HG03135 (cell line): ENCODE results near the gene GPAM.
"Not testable (repeated sequence)": the region's sequence is repeated elsewhere in the genome, so short reads cannot be mapped to it uniquely, and the experiment has no call there.

Experiments
- ATAC-seq: cut with Tn5 transposase; IDR thresholded peaks from one replicate; pipeline ENCODE4 v1.9.1; 2021; ENCODE audit warnings: mild to moderate bottlenecking, moderate library complexity; ENCODE audit not compliant: unreplicated experiment

GPAM gene

DNA sequence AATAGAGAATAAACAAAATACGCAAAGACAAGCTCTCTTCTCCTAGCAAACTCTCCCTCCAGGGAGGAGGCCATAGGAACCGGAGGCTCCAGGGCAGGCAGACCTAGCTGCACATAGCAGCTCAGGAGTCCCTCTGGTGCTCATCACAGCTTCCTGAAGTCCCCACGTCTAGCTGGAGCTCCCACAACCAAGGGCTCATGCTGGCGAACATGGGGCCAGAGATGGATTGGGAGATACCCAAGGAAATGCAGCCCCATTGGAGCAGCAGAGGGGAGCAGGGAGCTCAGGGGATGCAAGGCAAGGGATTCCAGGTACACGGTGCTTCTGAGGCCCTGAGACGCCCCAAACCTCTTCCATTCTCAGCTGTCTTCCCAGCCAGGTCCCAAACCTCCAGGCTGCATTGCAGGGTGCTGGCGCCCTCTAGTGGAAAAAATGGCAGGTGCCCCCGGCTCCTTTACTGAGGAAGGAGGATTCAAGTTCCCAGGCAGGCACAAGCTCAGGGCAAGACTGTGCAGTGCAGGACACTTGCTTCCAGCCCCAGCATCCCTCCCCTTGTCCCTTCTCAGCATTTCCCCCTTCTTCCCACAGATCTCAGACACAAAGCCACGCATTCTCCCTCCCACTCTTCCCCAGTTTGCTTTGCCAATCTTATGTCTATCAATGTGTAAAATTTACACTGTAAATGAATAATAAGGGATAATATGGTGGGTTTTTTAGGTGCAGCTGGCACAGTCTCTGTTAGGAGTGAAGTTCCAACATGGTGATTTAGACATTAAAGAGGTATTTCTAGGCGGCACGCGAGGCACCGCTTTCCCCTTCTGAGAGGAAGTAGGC, 46.2 kb downstream of the GPAM start:
- peak; percentile 41 for ATAC-seq

DNA sequence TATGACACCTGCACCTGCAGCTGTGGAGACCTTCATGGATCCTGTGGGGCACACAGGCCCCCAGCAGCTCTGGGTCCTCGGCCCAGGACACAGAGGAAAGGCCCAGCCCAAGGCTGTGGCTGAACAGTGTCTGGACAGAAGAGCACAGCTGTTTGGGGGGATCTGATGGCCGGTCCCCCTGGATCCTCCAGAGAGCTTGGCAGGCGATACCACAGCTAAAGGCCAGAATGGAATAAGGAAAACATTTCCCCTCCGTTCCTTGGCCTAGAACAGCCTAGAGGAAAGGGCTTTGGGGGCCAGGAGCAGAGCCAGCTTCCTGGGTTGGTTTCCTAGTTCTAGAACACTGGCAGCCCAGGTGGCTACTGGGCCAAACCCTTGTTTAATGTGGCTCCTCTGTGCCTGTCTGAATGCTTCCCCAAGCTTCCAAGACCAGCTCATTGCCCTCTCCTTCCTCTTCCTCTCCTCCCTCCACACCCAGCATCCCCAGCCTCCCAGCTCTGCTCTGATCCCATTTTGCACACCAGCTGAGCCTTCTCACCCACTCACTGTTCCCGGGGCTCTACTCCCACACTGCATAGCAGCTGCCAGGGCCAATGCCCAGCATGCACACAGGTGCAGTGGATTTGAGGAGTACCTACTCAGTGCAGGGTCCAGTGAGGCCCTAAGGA, 46.9 kb downstream of the GPAM start:
- no peak for ATAC-seq

DNA sequence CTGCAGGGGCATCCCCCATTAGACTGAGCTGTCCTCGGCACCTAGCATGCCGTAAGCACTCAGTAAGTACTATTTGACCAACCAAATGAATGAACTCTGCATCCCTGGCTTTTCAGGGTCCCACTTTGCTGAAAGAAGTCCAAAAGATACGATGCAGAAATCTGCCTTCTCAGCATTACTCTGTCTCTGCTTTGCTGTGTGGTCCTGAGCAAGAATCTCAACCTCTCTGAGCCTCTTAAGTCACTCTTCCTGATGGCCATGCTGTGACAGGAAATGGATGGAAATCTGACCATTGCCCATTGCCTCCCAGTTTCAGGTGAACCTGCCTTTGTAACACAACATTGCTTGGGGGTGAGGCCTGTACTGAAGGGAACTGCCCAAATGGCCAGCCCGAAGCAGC, 48.0 kb downstream of the GPAM start:
- no peak for ATAC-seq

DNA sequence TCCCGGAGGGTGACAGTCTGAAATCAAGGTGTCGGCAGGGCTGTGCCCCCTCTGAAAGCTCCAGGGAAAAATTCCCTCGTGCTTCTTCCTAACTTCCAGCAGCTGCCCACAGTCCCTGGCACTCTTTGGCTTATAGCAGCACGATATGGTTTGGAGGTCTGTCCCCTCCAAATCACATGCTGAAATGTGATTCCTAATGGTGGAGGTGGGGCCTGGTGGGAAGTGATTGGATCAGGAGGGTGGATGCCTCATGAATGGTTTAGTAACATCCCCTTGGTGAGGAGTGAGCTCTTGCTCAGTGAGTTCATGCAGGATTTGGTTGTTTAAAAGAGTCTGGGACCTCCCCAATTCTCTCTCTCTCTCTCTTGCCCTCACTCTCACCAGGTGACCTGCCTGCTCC, 51.1 kb downstream of the GPAM start:
- no peak for ATAC-seq

DNA sequence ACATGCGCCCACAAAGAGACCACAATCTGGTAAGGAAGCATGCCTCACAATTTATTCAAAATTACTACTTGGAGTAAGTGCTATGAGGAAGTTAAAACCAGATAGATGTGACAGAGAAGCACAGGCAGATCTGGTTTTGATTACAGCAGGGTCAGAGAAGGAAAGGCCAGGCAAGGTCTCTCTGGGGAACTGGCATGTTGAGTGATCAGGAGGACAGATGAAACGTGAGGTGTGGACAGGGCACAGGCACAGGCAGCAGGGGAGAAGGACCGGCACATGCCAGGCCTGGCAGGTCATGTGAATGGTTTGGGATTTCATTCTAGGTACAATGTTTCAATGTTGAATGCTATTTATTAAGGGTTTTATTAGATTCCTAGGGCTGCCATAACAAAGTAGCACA, 51.6 kb downstream of the GPAM start:
- no peak for ATAC-seq

DNA sequence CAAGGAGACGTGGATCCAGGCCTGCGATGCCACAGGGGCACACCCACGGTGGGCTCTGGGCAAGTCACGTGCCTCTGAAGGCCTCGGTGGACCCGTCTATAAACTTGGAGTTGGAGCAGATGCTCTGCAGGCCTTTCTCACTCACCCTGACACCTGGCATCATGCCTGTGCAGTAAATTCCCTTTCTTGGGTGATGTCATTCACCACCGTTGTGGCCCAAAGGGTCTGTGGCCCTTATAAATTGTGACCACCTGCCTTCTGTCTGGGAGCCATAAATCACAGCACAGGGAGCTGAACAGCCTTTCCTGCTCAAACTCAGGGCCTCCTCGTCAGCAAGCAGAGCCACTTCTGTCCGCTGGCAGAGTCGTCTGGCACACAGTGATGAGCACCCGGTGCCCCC, 52.2 kb downstream of the GPAM start:
- no peak for ATAC-seq

DNA sequence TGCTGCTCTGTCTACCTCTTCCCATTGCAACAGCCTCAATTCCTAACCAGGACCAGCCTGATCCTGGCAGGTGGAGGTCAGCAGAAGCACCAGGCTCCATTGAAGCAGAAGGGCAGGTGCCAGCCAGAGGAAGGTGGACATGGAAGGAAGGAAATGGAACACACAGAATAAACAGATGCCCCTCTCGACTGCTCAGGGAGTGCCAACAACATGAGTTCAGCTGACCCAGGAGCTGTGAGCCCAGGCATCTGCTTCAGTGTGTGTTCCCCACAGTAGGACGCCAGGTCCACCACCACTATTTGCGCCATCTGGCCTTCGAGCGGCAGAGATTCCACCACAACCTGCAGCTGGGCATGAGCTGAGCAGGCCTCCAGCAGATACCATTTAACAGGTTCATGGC, 56.7 kb downstream of the GPAM start:
- ATAC-seq, result no peak

DNA sequence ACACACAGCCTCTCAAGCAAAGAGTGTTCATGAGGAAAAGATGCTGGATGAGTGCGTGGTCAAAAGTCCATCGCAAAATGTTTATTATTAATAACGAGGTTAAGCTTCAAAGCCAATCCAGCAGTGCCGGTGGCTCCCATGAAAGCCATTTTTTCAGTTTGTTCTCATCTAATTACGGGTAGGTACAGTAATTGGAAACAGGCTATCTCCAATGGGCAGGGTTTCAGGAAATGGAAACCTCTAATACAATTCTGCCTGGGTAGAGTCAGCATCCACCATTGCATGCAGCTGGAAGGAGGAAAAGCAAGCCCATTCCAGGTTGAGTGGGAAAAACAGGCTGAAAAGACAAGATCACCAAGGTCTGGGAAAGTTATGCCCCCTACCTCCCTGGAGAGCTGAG, 57.4 kb downstream of the GPAM start:
- ATAC-seq, result no peak

DNA sequence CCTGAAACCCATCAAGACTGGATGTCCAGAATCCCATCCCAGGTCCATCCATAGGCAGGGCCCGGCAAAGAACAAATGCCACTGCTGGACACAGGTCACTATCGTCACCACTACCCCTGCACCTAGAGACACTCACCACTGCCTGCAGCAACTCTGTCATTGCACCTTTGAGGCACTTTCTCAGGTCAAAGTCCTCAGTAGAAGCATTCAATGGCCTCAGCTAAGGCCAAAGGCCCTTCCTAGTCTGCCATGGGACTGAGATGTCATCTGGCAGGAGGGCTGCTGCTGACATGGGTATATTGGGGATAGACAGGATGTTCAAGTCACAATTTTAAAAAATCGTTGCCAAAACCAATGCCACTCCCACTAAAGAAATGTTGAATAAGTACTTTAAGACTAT, 58.7 kb downstream of the GPAM start:
- ATAC-seq, result no peak

DNA sequence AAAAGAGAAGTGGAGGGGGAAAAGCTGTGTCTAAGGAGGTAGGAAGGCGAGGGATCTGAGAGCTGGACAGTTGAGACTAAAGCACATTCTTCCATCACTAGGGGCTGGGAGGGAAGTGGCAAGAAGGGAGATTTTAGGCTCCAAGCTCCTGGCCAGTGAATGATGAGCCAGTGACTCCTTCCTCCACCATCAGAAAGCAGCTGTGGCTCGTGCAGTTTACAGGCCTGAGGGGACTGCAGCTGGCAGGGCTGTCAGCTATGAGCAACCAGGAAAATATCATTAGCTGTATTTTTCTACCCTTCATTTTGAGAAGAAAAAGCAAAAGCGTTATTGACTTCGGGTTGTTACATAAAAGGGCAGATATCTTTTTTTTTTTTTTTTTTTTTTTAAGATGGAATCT, 60.7 kb downstream of the GPAM start:
- no peak for ATAC-seq

DNA sequence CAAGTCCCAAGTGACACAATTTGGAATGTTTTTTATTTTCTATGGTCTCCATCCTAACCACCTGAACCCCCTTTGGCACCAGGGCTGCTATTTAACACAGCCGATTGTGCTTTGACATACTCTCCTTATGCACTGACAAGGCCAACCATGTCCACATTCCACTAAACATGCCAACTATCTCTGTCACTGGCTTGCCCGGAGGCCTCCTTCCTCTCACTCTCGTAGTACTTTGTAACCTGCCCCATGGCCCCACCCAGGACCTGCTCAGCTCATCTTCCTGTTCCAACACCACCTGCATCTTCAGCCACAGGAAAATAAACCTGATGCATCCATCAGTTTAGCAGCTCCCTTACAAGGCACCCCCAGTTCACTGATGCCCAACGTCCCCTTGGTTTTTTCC, 63.1 kb downstream of the GPAM start:
- no peak for ATAC-seq

DNA sequence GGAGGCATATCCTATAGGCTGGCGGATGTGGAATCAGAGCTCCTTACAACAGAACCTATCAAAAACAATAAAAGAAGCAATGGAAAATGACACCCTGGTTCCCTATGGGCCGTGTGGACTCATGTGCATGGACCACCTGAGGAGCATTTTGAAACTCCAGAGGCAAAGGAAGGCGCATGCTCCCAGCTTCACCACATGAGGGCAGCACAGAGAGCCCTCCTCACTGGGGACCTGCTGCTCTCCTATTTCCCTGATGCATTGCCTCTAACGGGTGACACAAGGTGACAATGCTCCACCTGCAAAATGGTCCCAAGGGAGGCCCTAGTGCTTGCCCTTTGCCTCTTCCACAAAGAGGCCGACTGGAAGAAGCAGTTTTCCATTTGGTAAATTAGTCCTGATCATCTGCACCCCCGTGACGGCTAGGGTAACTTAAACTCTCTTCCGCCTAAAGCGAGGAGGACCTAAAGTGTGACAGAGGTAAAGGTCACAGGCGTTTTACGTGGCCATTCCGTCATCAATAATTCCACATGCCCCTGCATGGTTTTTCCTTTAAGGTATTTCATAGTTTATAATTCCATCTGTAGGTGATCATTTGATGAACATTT, 67.7 kb downstream of the GPAM start:
- ATAC-seq, result peak; percentile 71

DNA sequence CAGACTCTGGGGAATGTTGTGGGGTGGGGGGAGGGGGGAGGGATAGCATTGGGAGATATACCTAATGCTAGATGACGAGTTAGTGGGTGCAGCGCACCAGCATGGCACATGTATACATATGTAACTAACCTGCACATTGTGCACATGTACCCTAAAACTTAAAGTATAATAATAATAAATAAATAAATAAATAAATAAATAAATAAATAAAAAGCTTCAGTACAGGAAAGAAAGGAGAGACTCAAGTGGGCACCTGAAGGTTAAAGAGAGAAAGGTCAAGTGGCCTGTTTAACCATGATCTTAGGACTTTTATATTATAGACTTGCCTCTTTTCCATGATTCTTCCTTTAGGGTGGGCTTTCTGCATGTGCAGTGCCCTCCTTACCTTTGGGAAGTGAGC, 73.8 kb downstream of the GPAM start:
- not testable (repeated sequence) for ATAC-seq
